GM18868 (cell line): Measurements from ENCODE around the gene PTPN5.
"Not testable (repeated sequence)": the region's sequence is repeated elsewhere in the genome, so short reads cannot be mapped to it uniquely, and the experiment has no call there.

ENCODE experiments used
- ATAC-seq: cut with Tn5 transposase; IDR thresholded peaks from one replicate; pipeline ENCODE4 v1.9.1; 2021; ENCODE audit warnings: mild to moderate bottlenecking, moderate library complexity; ENCODE audit not compliant: unreplicated experiment

The PTPN5 gene

DNA sequence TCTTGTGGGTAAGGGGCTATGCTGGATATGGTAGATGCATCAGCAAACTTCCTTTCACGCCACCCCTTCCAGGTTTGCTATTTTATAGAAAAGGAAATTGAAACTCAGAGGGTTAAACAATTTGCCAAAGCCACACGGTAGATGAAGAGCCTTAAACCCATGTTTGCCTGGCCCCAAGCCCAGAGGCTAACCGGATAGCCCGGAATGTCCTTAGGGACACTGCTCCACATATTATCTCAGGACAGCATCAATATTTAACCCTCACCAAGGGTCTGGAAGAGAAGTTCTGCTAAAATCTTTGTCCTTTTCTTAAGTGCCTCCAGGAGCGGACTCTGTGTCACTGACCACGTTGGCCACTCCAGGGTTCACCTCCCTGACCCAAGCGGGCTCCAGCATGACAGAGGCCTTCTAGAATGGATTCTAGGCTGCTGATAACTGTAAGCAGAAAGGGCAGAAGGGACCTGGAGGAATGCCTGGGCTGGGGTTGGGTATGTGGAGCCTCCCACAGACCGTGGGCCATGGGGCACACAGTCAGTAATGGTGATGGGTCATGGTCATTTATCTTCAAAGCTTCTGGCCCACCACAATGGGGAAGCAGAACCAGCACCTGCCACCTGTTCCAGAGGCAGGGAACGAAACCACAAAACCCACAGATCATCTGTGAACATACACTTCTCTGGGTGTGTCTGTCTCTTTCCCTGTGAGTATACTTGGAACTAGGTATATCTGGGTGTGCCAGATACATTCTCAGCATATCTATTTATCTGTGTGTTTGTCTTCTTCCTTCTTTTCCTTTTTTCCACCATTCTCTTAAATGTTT, 98.4 kb downstream of the PTPN5 start:
- no peak for ATAC-seq

DNA sequence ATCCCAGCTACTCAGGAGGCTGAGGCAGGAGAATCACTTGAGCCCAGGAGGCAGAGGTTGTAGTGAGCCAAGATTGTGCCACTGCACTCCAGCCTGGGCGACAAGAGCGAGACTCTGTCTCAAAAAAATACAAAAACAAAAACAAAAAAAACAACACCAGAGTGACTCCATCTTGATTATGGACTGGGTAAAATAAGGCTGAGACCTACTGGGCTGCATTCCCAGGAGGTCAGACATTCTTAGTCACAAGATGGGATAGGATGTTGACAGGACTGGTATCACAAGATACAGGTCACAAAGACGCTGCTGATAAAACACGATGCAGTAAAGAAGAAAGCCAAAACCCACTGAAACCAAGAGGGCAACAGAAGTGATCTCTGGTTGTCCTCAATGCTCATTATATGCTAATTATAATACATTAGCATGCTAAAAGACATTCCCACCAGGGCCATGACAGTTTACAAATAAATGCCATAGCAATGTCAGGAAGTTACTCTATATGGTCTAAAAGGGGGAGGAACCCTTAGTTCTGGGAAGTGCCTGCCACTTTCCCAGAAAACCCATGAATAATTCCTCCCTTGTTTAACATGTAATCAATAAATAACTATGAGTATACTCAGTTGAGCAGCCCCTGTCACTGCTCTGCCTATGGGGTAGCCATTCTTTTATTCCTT, 100.0 kb downstream of the PTPN5 start:
- not testable (repeated sequence) for ATAC-seq

DNA sequence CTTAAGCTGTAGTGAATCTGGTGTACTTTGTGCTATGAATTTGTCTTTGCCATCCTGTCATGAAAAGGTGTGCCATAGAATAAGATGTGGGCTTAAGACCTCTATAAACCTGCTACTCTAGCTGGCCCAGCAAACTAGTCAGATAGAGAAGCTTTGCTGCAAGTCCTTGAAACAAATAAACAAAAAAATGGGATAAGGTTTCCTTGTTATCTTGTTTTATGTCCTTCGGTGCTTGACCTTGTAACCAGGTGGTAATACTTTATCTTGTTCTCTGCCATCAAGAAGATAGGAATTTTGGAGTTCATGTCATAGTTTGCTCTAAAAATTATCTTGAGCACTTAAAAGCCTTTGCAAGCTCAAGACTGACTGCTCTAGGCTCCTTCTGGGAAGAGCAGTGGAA, 107.3 kb downstream of the PTPN5 start:
- no peak for ATAC-seq

GRCh38 chr11:18682466-18682865, 109.1 kb downstream of the PTPN5 start:
- no peak for ATAC-seq

- ATAC-seq = not testable (repeated sequence)
Observed at GRCh38 chr11:18681949-18682348, 109.6 kb downstream of the PTPN5 start.
